CD14-positive monocyte (primary cell): ENCODE data around the gene NTN4. TPM values are rescaled to one million over a fixed set of nuclear protein-coding genes. Genes with fewer than 3 reads are reported as not detected.

ENCODE experiments used
- DNase-seq, 3 donors: peaks; one replicate each; pipeline ENCODE4 v3.0.0-alpha.2; 2011 to 2022
- H2AFZ ChIP-seq: 2 replicates; pipeline ENCODE4 v1.6.0; 2012; ENCODE audit warnings: mild to moderate bottlenecking, low read depth, low read length, inconsistent platforms; ENCODE audit not compliant: insufficient read depth, poor library complexity, severe bottlenecking
- H3K27ac ChIP-seq, 2 donors: 1 replicate in 1 of 2; 2 replicates in 1 of 2; pipeline ENCODE4 v1.5.1; 2012 to 2013; ENCODE audit warnings: low read length in 2 of 2, control low read depth in 1 of 2, inconsistent platforms in 1 of 2, low read depth in 1 of 2, mild to moderate bottlenecking in 1 of 2
- H3K27me3 ChIP-seq, 2 donors: one replicate each; pipeline versions ENCODE4 v1.6.0 to v1.6.1; 2011 to 2013; ENCODE audit warnings: low read length in 2 of 2; ENCODE audit not compliant: control insufficient read depth in 2 of 2, insufficient read depth in 2 of 2
- H3K36me3 ChIP-seq, 2 donors: replicated peaks in 1 of 2; 1 replicate in 1 of 2; 2 replicates in 1 of 2; pipeline versions ENCODE4 v1.5.1 to v1.6.1; 2012 to 2013; ENCODE audit warnings: low read length in 2 of 2, control low read depth in 1 of 2, inconsistent platforms in 1 of 2, mild to moderate bottlenecking in 1 of 2; ENCODE audit not compliant: insufficient read depth in 2 of 2, control insufficient read depth in 1 of 2
- H3K4me1 ChIP-seq, 2 donors: 1 replicate in 1 of 2; 2 replicates in 1 of 2; pipeline versions ENCODE4 v1.5.1 to v1.6.1; 2012 to 2013; ENCODE audit warnings: low read length in 2 of 2, control low read depth in 1 of 2, inconsistent platforms in 1 of 2, mild to moderate bottlenecking in 1 of 2, moderate library complexity in 1 of 2; ENCODE audit not compliant: insufficient read depth in 2 of 2, control insufficient read depth in 1 of 2
- H3K4me2 ChIP-seq: replicated peaks from 2 replicates; pipeline ENCODE3; 2012; ENCODE audit warnings: low read length, moderate library complexity, mild to moderate bottlenecking; ENCODE audit not compliant: poor library complexity, severe bottlenecking; ENCODE audit errors: extremely low read depth
- H3K4me3 ChIP-seq, 3 experiments: fragments of 200-600 bp in 1 of 3; sonication (generic) in 1 of 3; replicated peaks in 1 of 3; 1 replicate in 2 of 3; 2 replicates in 1 of 3; pipeline ENCODE4 v1.5.1; 2011 to 2013; ENCODE audit warnings: low read length in 3 of 3, mild to moderate bottlenecking in 3 of 3, control low read depth in 2 of 3, low read depth in 2 of 3, inconsistent platforms in 1 of 3, moderate library complexity in 1 of 3
- H3K79me2 ChIP-seq: 2 replicates; pipeline ENCODE4 v1.6.0; 2012; ENCODE audit warnings: mild to moderate bottlenecking, control low read depth, inconsistent platforms, low read length, moderate library complexity; ENCODE audit not compliant: insufficient read depth
- H3K9ac ChIP-seq: 2 replicates; pipeline ENCODE4 v1.6.0; 2017; ENCODE audit warnings: low read length, mild to moderate bottlenecking; ENCODE audit not compliant: insufficient read depth, poor library complexity, severe bottlenecking
- H3K9me3 ChIP-seq, 2 donors: replicated peaks in 1 of 2; 1 replicate in 1 of 2; 2 replicates in 1 of 2; pipeline versions ENCODE4 v1.5.1 to v1.6.1; 2012 to 2013; ENCODE audit warnings: low read length in 2 of 2, control low read depth in 1 of 2; ENCODE audit not compliant: control insufficient read depth in 1 of 2, insufficient read depth in 1 of 2
- H4K20me1 ChIP-seq: 2 replicates; pipeline ENCODE4 v1.6.0; 2012; ENCODE audit warnings: mild to moderate bottlenecking, low read length, control low read depth, moderate library complexity; ENCODE audit not compliant: insufficient read depth
- H3K27ac Mint-ChIP-seq, 7 donors: one replicate each; pipeline ENCODE4 v1.8.0; 2020; ENCODE audit warnings: mild to moderate bottlenecking in 7 of 7, mixed read lengths in 7 of 7, moderate library complexity in 6 of 7, inconsistent platforms in 2 of 7
- H3K27me3 Mint-ChIP-seq, 3 donors: one replicate each; pipeline ENCODE4 v1.8.0; 2021 to 2022; ENCODE audit warnings: low read depth in 3 of 3, mild to moderate bottlenecking in 3 of 3, mixed read lengths in 3 of 3, moderate library complexity in 3 of 3, inconsistent platforms in 1 of 3
- H3K36me3 Mint-ChIP-seq, 2 donors: one replicate each; pipeline ENCODE4 v1.8.0; 2020; ENCODE audit warnings: mixed read lengths in 2 of 2, inconsistent platforms in 1 of 2, mild to moderate bottlenecking in 1 of 2
- H3K4me1 Mint-ChIP-seq: one replicate; pipeline ENCODE4 v1.8.0; 2020; ENCODE audit warnings: mild to moderate bottlenecking, mixed read lengths
- H3K4me3 Mint-ChIP-seq, 2 donors: one replicate each; pipeline ENCODE4 v1.8.0; 2020; ENCODE audit warnings: mild to moderate bottlenecking in 2 of 2, mixed read lengths in 2 of 2, moderate library complexity in 1 of 2
- H3K9me3 Mint-ChIP-seq, 7 donors: one replicate each; pipeline ENCODE4 v1.8.0; 2020 to 2022; ENCODE audit warnings: mixed read lengths in 7 of 7, mild to moderate bottlenecking in 6 of 7, moderate library complexity in 6 of 7, inconsistent platforms in 2 of 7
- WGBS: methylation state at CpG from one replicate; pipeline ENCODE4 v1.1.5; 2013; ENCODE audit warnings: missing lambda C conversion rate; ENCODE audit not compliant: insufficient coverage; 5-methylcytosine and 5-hydroxymethylcytosine counted together
- intact Hi-C, 2 donors: fragments of 100-400 bp; cut with micrococcal nuclease; formaldehyde crosslinking; loops; one replicate each; pipeline versions ENCODE4 v1.15.0 to v1.15.1; 2023
- polyA plus RNA-seq, 3 donors: library from polyadenylated mRNA; depleted of rRNA in 1 of 3; unstranded in 2 of 3; stranded (reverse) in 1 of 3; fragments of 300-500 nt in 2 of 3; fragments of >200 nt in 1 of 3; fragmentation: Illumina TruSeq in 2 of 3; gene quantifications; 1 replicate in 2 of 3; 2 replicates in 1 of 3; pipeline ENCODE4 v1.2.3, GENCODE V29; 2012 to 2021
- TF ChIP-seq, protein P1 (sequence below): fragments of 200-600 bp; IDR thresholded peaks from one replicate; pipeline ENCODE4 v1.8.0; 2022; ENCODE audit warnings: antibody characterized with exemption, mild to moderate bottlenecking

Gene NTN4
- polyA plus RNA-seq, 3 donors = not detected

DNA sequence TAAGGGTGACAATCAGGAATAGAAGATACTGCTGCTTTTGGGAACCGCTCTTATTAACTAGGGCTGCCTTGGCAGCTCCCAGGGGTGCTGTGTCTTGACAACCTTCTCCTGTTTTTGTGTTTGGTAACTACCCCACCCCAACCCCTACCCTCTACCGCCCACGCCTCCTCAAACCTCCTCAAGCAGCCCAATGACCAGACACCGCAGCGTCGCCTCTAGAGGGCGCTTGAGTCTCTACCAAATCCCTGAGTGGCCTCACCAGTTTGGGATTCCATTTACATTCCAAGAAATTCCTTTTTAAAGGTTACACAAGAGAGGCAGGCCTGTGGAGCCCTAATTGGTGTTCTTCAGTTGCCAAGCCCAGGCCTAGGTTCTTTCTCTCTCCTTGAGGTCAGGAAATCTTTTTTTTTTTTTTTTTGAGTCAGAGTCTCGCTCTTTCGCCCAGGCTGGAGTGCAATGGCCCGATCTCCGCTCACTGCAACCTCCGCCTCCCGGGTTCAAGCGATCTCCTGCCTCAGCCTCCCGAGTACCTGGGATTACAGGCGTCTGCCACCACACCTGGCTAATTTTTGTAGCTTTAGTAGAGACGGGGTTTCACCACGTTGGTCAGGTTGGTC lies 166.9 kb downstream of the NTN4 start:
- 61% methylated on average over 16 of the region's 18 CpGs for WGBS
- peak; percentile 5 to 32 (median 27) for DNase-seq
- H3K9me3 Mint-ChIP-seq = peaks cover 0 to 2% (median 0%) of the 10 kb centered on the region in 7 donors
- no peak overlapping the region for H3K4me3 Mint-ChIP-seq
- Histone ChIP-seq H3K79me2 (no peaks in the 10 kb centered on the region), H2AFZ (no peak overlapping the region), H3K9ac (no peak overlapping the region), H3K4me3 (no peak overlapping the region), H3K4me2 (no peak overlapping the region), H3K27me3 (no peaks in the 10 kb centered on the region), H3K4me1 (no peaks in the 10 kb centered on the region), H4K20me1 (no peaks in the 10 kb centered on the region), H3K27ac (no peak overlapping the region), H3K9me3 (no peaks in the 10 kb centered on the region), H3K36me3 (no peaks in the 10 kb centered on the region)
- TF ChIP-seq, protein P1, sequence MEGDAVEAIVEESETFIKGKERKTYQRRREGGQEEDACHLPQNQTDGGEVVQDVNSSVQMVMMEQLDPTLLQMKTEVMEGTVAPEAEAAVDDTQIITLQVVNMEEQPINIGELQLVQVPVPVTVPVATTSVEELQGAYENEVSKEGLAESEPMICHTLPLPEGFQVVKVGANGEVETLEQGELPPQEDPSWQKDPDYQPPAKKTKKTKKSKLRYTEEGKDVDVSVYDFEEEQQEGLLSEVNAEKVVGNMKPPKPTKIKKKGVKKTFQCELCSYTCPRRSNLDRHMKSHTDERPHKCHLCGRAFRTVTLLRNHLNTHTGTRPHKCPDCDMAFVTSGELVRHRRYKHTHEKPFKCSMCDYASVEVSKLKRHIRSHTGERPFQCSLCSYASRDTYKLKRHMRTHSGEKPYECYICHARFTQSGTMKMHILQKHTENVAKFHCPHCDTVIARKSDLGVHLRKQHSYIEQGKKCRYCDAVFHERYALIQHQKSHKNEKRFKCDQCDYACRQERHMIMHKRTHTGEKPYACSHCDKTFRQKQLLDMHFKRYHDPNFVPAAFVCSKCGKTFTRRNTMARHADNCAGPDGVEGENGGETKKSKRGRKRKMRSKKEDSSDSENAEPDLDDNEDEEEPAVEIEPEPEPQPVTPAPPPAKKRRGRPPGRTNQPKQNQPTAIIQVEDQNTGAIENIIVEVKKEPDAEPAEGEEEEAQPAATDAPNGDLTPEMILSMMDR = peak; percentile 56
- H3K27ac Mint-ChIP-seq = peak overlapping the region in 1 of 7 donors; percentile 62
- intact Hi-C loops = no loop called here
- H3K36me3 Mint-ChIP-seq = no peaks in the 10 kb centered on the region
- peaks cover 3 to 9% (median 4%) of the 10 kb centered on the region in 3 donors for H3K27me3 Mint-ChIP-seq
- no peaks in the 10 kb centered on the region for H3K4me1 Mint-ChIP-seq

DNA sequence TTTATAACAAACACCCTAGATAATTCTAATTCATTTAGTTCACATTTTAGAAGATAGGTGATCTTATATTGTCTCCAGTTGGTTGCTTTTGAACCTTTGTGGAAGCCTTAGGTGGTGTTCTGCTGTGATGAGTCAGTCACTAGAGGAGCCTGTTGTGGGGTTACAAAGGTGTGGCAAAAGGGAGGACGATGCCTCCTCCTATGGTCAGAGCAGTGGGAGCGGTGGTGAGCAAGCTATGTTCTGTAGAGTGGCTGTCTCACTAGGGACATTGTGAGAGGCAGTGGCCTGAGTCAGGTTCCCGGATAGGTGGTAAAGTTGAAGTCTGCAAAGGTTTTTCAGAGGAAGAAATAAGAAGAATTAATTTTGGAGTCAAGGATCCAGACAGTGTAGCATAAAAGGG lies 167.7 kb downstream of the NTN4 start:
- H3K9me3 ChIP-seq = no peaks in the 10 kb centered on the region
- TF ChIP-seq, protein P1 = no peak

More for the DNA sequence above, 167.7 kb downstream of the NTN4 start:
- no peak overlapping the region for H3K4me2 ChIP-seq
- intact Hi-C loops = no loop called here
- Mint-ChIP-seq H3K4me3 (no peak overlapping the region), H3K4me1 (no peaks in the 10 kb centered on the region), H3K27me3 (peaks cover 3 to 9% (median 9%) of the 10 kb centered on the region in 3 donors), H3K36me3 (no peaks in the 10 kb centered on the region), H3K9me3 (peaks cover 0 to 2% (median 0%) of the 10 kb centered on the region in 7 donors), H3K27ac (peak overlapping the region in 1 of 7 donors; percentile 29)
- no peaks in the 10 kb centered on the region for H4K20me1 ChIP-seq
- no peak overlapping the region for H2AFZ ChIP-seq
- H3K27ac ChIP-seq = no peak overlapping the region
- WGBS = 95% methylated on average over 3 of the region's 3 CpGs
- no peaks in the 10 kb centered on the region for H3K27me3 ChIP-seq
- no peak for DNase-seq
- H3K36me3 ChIP-seq = no peaks in the 10 kb centered on the region
- H3K79me2 ChIP-seq = no peaks in the 10 kb centered on the region
- no peaks in the 10 kb centered on the region for H3K4me1 ChIP-seq
- no peak overlapping the region for H3K9ac ChIP-seq
- no peak overlapping the region for H3K4me3 ChIP-seq
